Kidney epithelial cell (primary cell): Measurements from ENCODE around the gene RFTN1. TPM values are rescaled to one million over a fixed set of nuclear protein-coding genes. Genes with fewer than 3 reads are reported as not detected.

ENCODE experiments used
- DNase-seq: peaks from one replicate; pipeline ENCODE4 v3.0.0-alpha.2; 2010; ENCODE audit warnings: low read depth
- H3K27me3 ChIP-seq: 2 replicates; pipeline ENCODE4 v1.6.0; 2011; ENCODE audit warnings: low read length; ENCODE audit not compliant: control insufficient read depth, insufficient read depth
- H3K36me3 ChIP-seq: 2 replicates; pipeline ENCODE4 v1.5.1; 2011; ENCODE audit warnings: low read length; ENCODE audit not compliant: control insufficient read depth, insufficient read depth
- H3K4me3 ChIP-seq: 2 replicates; pipeline ENCODE4 v1.5.1; 2011; ENCODE audit warnings: low read depth, mild to moderate bottlenecking, control low read depth, low read length
- CTCF ChIP-seq: IDR thresholded peaks from 2 replicates; pipeline ENCODE4 v1.5.1; 2011; ENCODE audit warnings: mild to moderate bottlenecking, moderate library complexity, low read length, control low read depth, inconsistent platforms; ENCODE audit not compliant: insufficient read depth, poor library complexity, severe bottlenecking
- total RNA-seq: library from RNA; depleted of rRNA; stranded (reverse); fragments of >200 nt; gene quantifications from 2 replicates; pipeline ENCODE4 v1.2.3, GENCODE V29; 2015

RFTN1 gene
- total RNA-seq, 1 donor from 2014 or later = 50.7 TPM

GRCh38 chr3:16361087-16361486, 152.4 kb downstream of the RFTN1 start:
- Histone ChIP-seq H3K27me3 (no peaks in the 10 kb centered on the region), H3K36me3 (no peaks in the 10 kb centered on the region), H3K4me3 (no peak overlapping the region)
- TF ChIP-seq CTCF = no peak
- DNase-seq = no peak

- no peak for DNase-seq
- no peak overlapping the region for H3K4me3 ChIP-seq
- no peaks in the 10 kb centered on the region for H3K36me3 ChIP-seq
- no peak for TF ChIP-seq CTCF
- H3K27me3 ChIP-seq = no peaks in the 10 kb centered on the region
Measured at GRCh38 chr3:16359331-16359730, 154.2 kb downstream of the RFTN1 start.

- no peaks in the 10 kb centered on the region for H3K27me3 ChIP-seq
- H3K36me3 ChIP-seq = no peaks in the 10 kb centered on the region
- TF ChIP-seq CTCF = no peak
- no peak for DNase-seq
- no peak overlapping the region for H3K4me3 ChIP-seq
Measured at GRCh38 chr3:16358336-16358735, 155.2 kb downstream of the RFTN1 start.

GRCh38 chr3:16357186-16358121, 156.0 kb downstream of the RFTN1 start:
- no peak for DNase-seq
- TF ChIP-seq CTCF = no peak
- Histone ChIP-seq H3K4me3 (no peak overlapping the region), H3K36me3 (no peaks in the 10 kb centered on the region), H3K27me3 (no peaks in the 10 kb centered on the region)

- TF ChIP-seq CTCF = no peak
- DNase-seq = no peak
- H3K4me3 ChIP-seq = no peak overlapping the region
- H3K27me3 ChIP-seq = no peaks in the 10 kb centered on the region
- no peaks in the 10 kb centered on the region for H3K36me3 ChIP-seq
Measured at GRCh38 chr3:16355828-16356227, 157.7 kb downstream of the RFTN1 start.
